Ishikawa (cell line): ENCODE measurements around the gene PBLD.

Experiments
- CEBPB ChIP-seq: IDR thresholded peaks from 2 replicates; pipeline ENCODE4 v1.6.1; 2012
- CREB1 ChIP-seq: IDR thresholded peaks from 2 replicates; pipeline ENCODE4 v1.6.1; 2012; ENCODE audit warnings: low read depth
- EGR1 ChIP-seq: IDR thresholded peaks from 2 replicates; pipeline ENCODE4 v1.6.1; 2012
- EP300 ChIP-seq: IDR thresholded peaks from 2 replicates; pipeline ENCODE4 v1.6.1; 2012; ENCODE audit warnings: borderline replicate concordance
- FOXM1 ChIP-seq: IDR thresholded peaks from 2 replicates; pipeline ENCODE4 v1.6.1; 2012; ENCODE audit warnings: low read depth, borderline replicate concordance
- NFIC ChIP-seq: IDR thresholded peaks from 2 replicates; pipeline ENCODE4 v1.6.1; 2012
- RAD21 ChIP-seq: IDR thresholded peaks from 2 replicates; pipeline ENCODE4 v1.6.1; 2012; ENCODE audit warnings: low read depth
- TAF1 ChIP-seq: IDR thresholded peaks from 2 replicates; pipeline ENCODE4 v1.6.1; 2012; ENCODE audit warnings: low read depth, mild to moderate bottlenecking
- TCF12 ChIP-seq: IDR thresholded peaks from 2 replicates; pipeline ENCODE4 v1.6.1; 2012; ENCODE audit warnings: low read depth
- TEAD4 ChIP-seq: IDR thresholded peaks from 2 replicates; pipeline ENCODE4 v1.6.1; 2012
- YY1 ChIP-seq: IDR thresholded peaks from 2 replicates; pipeline ENCODE4 v1.6.1; 2012; ENCODE audit warnings: low read depth
- ZBTB7A ChIP-seq: IDR thresholded peaks from 2 replicates; pipeline ENCODE4 v1.6.1; 2012; ENCODE audit warnings: low read depth
- TF ChIP-seq, protein P1 (sequence below): IDR thresholded peaks from 2 replicates; pipeline ENCODE4 v1.6.1; 2012
- TF ChIP-seq, protein P2 (sequence below): IDR thresholded peaks from 2 replicates; pipeline ENCODE4 v1.6.1; 2012
- TF ChIP-seq, protein P3 (sequence below): IDR thresholded peaks from 2 replicates; pipeline ENCODE4 v1.6.1; 2012; ENCODE audit warnings: low read depth, mild to moderate bottlenecking

PBLD gene

DNA sequence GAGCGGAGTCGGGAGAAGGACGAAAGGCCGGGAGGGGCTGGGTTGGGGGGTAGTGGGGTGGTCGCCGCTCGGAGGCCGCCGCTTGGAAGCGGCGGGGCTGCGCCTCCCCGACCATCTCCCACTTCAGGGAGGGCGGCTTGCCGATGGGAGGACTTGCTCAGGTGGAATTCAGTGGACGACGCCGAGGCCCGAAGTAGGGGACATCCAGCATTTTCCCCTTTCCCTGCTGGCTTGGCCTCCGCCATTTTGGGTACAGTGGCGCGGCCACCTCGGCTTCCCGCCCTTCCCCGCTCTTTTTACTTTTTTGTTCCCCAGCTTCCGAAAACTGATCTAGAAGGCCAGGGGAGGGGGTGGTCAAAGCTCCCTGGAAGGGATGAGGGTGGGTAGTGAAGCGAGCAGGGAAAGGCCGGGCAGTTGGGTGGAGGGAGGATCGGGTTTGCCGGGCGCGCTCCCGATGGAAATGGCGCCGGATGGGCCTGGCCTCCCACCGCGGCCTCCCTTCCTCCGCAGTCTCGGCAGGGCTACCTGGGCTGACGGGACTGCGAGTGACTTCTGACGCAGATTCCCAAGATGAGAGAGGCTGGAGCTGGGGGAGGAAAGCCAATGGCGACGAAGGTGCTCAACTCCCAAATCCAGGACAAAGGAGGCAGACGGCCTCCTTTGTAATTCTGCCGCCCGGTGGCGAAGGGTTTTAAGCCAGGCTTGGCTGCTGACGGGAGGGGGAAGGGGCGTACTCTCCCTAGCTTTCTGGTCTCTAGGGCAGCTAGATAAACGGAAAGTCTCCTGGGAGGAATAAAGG, at the start of gene PBLD:
PBLD (minus strand) TSS at position 670 of the 799 bp plus-strand sequence. CDS start 26,084 bp downstream, outside the sequence.
- no peak for TF ChIP-seq EP300
- TF ChIP-seq YY1: peak; percentile 90
- TF ChIP-seq ZBTB7A: peak; percentile 42; the same call in 1 of the 2 replicates
- peak; percentile 26; the same call in 1 of the 2 replicates for TF ChIP-seq EGR1
- TF ChIP-seq TAF1: no peak; the same call in none of the 2 replicates
- peak; percentile 21; the same call in 1 of the 2 replicates for TF ChIP-seq RAD21
- no peak for TF ChIP-seq CREB1
- TF ChIP-seq, protein P1, sequence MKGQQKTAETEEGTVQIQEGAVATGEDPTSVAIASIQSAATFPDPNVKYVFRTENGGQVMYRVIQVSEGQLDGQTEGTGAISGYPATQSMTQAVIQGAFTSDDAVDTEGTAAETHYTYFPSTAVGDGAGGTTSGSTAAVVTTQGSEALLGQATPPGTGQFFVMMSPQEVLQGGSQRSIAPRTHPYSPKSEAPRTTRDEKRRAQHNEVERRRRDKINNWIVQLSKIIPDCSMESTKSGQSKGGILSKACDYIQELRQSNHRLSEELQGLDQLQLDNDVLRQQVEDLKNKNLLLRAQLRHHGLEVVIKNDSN: no peak
- TF ChIP-seq, protein P2, sequence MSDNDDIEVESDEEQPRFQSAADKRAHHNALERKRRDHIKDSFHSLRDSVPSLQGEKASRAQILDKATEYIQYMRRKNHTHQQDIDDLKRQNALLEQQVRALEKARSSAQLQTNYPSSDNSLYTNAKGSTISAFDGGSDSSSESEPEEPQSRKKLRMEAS: peak; percentile 12; the same call in 1 of the 2 replicates
- no peak for TF ChIP-seq TCF12
- TF ChIP-seq FOXM1: peak; percentile 49; the same call in 1 of the 2 replicates

DNA sequence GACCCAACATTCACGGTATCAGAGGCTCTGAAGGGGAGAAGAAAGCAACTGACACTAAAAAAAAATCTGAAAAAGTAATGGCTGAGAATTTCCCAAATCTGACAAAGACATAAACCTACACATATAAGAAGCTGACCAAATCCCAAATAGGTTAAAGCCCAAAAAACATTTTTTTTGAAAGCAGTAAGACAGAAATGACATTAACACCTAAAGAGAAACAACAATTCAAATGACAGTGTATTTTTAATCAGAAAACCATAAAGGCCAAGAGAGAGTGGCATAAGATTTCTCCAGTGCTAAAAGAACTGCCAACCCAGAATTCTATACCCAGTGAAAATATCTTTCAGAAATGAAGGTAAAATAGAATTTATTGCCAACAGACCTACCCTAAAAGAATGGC, 38.9 kb upstream of the PBLD start:
- TF ChIP-seq EP300: no peak
- no peak for TF ChIP-seq CEBPB
- TF ChIP-seq RAD21: no peak

DNA sequence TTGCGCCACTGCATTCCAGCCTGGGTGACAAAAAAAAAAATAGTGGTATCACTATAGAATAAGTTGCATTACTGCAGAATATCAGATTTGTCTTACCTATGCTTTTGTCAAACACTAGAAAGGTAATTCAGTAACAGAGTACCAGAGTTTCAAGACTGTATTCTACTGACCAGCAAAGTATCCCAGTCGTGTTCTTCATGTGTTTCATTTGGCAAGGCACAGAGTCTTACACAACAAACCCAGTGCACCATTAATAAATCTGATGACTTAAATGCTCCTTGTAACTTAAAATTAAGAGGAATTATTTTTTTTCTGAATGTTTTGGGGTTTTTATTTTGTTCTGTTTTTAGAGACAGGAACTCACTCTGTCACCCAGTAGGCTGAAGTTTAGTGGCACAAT, 34.4 kb upstream of the PBLD start:
- TF ChIP-seq TEAD4 (no peak), RAD21 (no peak), YY1 (no peak), CEBPB (no peak), FOXM1 (no peak), EGR1 (no peak), CREB1 (no peak), ZBTB7A (no peak), EP300 (no peak), TAF1 (no peak), NFIC (no peak), TCF12 (no peak)
- TF ChIP-seq, protein P2: no peak
- TF ChIP-seq, protein P3, sequence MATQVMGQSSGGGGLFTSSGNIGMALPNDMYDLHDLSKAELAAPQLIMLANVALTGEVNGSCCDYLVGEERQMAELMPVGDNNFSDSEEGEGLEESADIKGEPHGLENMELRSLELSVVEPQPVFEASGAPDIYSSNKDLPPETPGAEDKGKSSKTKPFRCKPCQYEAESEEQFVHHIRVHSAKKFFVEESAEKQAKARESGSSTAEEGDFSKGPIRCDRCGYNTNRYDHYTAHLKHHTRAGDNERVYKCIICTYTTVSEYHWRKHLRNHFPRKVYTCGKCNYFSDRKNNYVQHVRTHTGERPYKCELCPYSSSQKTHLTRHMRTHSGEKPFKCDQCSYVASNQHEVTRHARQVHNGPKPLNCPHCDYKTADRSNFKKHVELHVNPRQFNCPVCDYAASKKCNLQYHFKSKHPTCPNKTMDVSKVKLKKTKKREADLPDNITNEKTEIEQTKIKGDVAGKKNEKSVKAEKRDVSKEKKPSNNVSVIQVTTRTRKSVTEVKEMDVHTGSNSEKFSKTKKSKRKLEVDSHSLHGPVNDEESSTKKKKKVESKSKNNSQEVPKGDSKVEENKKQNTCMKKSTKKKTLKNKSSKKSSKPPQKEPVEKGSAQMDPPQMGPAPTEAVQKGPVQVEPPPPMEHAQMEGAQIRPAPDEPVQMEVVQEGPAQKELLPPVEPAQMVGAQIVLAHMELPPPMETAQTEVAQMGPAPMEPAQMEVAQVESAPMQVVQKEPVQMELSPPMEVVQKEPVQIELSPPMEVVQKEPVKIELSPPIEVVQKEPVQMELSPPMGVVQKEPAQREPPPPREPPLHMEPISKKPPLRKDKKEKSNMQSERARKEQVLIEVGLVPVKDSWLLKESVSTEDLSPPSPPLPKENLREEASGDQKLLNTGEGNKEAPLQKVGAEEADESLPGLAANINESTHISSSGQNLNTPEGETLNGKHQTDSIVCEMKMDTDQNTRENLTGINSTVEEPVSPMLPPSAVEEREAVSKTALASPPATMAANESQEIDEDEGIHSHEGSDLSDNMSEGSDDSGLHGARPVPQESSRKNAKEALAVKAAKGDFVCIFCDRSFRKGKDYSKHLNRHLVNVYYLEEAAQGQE: no peak
- TF ChIP-seq, protein P1: no peak

DNA sequence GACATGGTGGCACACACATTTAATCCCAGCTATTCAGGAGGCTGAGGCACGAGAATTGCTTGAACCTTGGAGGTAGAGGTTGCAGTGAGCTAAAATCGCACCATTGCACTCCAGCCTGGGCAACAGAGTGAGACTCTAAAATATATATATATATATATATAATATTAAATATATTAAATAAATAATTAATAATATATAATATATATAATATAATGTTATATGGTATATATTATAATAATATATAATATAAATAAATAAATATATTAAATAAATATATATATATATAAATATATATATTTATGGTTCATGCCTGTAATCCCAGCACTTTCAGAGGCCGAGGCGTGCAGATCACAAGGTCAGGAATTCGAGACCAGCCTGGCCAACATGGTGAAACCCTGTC, 33.9 kb upstream of the PBLD start:
- no peak for TF ChIP-seq TEAD4
- TF ChIP-seq TCF12: no peak

DNA sequence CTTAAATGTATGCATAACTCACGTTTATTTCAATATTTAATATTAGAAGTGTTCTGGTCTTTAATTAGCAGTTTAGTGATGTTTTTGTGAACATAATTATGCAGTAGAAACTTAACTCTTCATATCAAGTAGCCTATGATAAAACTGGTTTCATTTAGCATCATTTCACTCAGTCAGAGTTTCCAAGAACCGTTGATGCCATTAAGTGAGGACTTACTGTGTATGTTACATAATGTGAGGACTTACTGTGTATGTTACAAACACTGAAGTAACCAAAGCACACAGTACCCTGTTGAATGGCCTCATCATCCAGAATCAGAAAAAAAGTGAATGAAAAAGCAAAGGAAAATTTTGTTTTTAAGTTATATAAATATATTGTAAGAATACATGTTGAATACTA, 32.9 kb upstream of the PBLD start:
- no peak for TF ChIP-seq ZBTB7A
- no peak for TF ChIP-seq YY1
- TF ChIP-seq FOXM1: no peak
- TF ChIP-seq CREB1: no peak
- no peak for TF ChIP-seq CEBPB
- TF ChIP-seq, protein P3: no peak
- no peak for TF ChIP-seq RAD21
- TF ChIP-seq, protein P1: no peak
- TF ChIP-seq, protein P2: no peak
- no peak for TF ChIP-seq EGR1
- TF ChIP-seq TEAD4: no peak
- TF ChIP-seq EP300: no peak
- no peak for TF ChIP-seq NFIC
- TF ChIP-seq TCF12: no peak
- no peak for TF ChIP-seq TAF1
